SK-N-SH treated with all-trans-retinoic acid at 6 μM for 48 hours (cell line): ENCODE data around the gene AGT.

Experiments used
- ARNTL ChIP-seq: fragments of 450-650 bp; formaldehyde crosslinking; IDR thresholded peaks from 2 replicates; pipeline ENCODE4 v1.5.0; 2020; ENCODE audit warnings: low read depth, mild to moderate bottlenecking, moderate library complexity, borderline replicate concordance
- CSRNP3 ChIP-seq: fragments of 250-450 bp; sonication (Bioruptor Pico); IDR thresholded peaks from 2 replicates; pipeline ENCODE4 v1.5.1; 2021; ENCODE audit warnings: mild to moderate bottlenecking, moderate library complexity
- PATZ1 ChIP-seq: fragments of 250-450 bp; sonication (Bioruptor Pico); IDR thresholded peaks from 2 replicates; pipeline ENCODE4 v1.8.0; 2020; ENCODE audit warnings: mild to moderate bottlenecking, moderate library complexity, borderline replicate concordance

DNA sequence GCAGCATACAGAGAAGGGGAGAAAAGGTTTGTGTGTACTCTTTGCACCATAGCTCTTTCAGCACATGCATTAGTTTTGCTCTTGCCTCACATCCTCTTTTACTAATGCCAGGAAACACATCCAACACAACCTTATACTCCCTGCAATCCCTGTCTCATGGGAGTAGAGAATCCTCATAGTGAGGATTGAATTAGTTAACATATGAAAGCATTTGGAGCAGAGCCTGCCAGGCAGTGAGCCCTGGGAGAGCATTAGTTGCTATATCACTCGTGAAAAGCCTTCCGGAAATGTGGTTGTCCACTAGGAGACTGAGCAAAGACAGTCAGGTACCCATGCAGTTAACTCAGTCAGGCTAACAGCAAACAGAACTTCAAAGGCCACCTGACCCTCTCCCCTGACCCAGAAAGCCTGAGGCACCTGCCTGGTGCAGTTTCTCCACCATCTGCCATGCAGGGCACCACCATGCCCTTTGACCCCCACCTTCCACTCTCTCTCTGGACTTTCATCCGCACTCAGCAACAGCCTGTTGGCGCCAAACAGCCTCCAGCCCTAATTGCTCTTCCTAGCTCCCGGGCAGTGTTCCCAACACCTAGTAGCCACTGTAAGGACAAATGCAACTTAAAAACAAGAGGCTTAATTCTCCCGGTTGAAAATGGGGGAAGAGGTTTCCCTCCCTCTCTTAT is 14.9 kb upstream of the AGT start:
- TF ChIP-seq ARNTL, result no peak
- no peak for TF ChIP-seq PATZ1
- no peak for TF ChIP-seq CSRNP3 (CRISPR knock-in tag)
